Esophagus muscularis mucosa (tissue), 3 donors: ENCODE measurements around the gene ZNF341.

Experiments used
- CTCF ChIP-seq, 3 experiments: fragments of 200-600 bp in 2 of 3; fragments of 450-650 bp in 1 of 3; sonication (generic) in 2 of 3; IDR thresholded peaks; one replicate each; pipeline ENCODE4 v1.5.1; 2017 to 2019; ENCODE audit warnings: antibody characterized with exemption in 3 of 3, mild to moderate bottlenecking in 2 of 3, moderate library complexity in 1 of 3
- POLR2A ChIP-seq: fragments of 450-650 bp; IDR thresholded peaks from one replicate; pipeline ENCODE4 v1.6.1; 2017; ENCODE audit warnings: antibody characterized with exemption, moderate library complexity, mild to moderate bottlenecking, low read depth

- TF ChIP-seq CTCF (IDR thresholded peaks at IDR 0.05) = no peak
- TF ChIP-seq POLR2A = no peak
Observed at GRCh38 chr20:33727806-33728205, 4.0 kb upstream of the ZNF341 start.
